GM19395 (cell line): Measurements from ENCODE around the gene GDAP1L1.
"Not testable (repeated sequence)": the region's sequence is repeated elsewhere in the genome, so short reads cannot be mapped to it uniquely, and the experiment has no call there.

Experiments
- ATAC-seq: cut with Tn5 transposase; IDR thresholded peaks from one replicate; pipeline ENCODE4 v1.9.1; 2021; ENCODE audit warnings: mild to moderate bottlenecking, moderate library complexity; ENCODE audit not compliant: unreplicated experiment

Gene GDAP1L1

GRCh38 chr20:44219170-44219730 lies 27.9 kb upstream of the GDAP1L1 start:
- no peak for ATAC-seq

GRCh38 chr20:44219791-44220190 lies 27.3 kb upstream of the GDAP1L1 start:
- ATAC-seq = no peak

- ATAC-seq = no peak
These were observed 25.6 kb upstream of the GDAP1L1 start for GRCh38 chr20:44221368-44221954.

GRCh38 chr20:44222027-44222426 lies 25.1 kb upstream of the GDAP1L1 start:
- ATAC-seq = no peak

GRCh38 chr20:44222633-44223368 lies 24.3 kb upstream of the GDAP1L1 start:
- ATAC-seq = no peak

GRCh38 chr20:44223721-44224120 lies 23.4 kb upstream of the GDAP1L1 start:
- ATAC-seq = no peak

- no peak for ATAC-seq
These were observed 22.5 kb upstream of the GDAP1L1 start for GRCh38 chr20:44224637-44225036.

GRCh38 chr20:44228465-44229258 lies 18.4 kb upstream of the GDAP1L1 start:
- ATAC-seq = no peak

- no peak for ATAC-seq
These were observed 15.9 kb upstream of the GDAP1L1 start for GRCh38 chr20:44231193-44231592.

- ATAC-seq = no peak
These were observed 15.2 kb upstream of the GDAP1L1 start for GRCh38 chr20:44231713-44232468.

GRCh38 chr20:44232469-44232856 lies 14.6 kb upstream of the GDAP1L1 start:
- ATAC-seq = not testable (repeated sequence)

GRCh38 chr20:44233436-44234016 lies 13.6 kb upstream of the GDAP1L1 start:
- ATAC-seq = no peak

GRCh38 chr20:44234566-44235317 lies 12.4 kb upstream of the GDAP1L1 start:
- ATAC-seq = no peak

- no peak for ATAC-seq
These were observed 11.4 kb upstream of the GDAP1L1 start for GRCh38 chr20:44235702-44236101.

GRCh38 chr20:44236840-44237239 lies 10.3 kb upstream of the GDAP1L1 start:
- not testable (repeated sequence) for ATAC-seq

GRCh38 chr20:44241796-44242195 lies 5.3 kb upstream of the GDAP1L1 start:
- no peak for ATAC-seq

GRCh38 chr20:44245977-44246376 lies 1.1 kb upstream of the GDAP1L1 start:
- no peak for ATAC-seq

GRCh38 chr20:44247586-44248409 lies 690 bp downstream of the GDAP1L1 start:
- ATAC-seq = no peak

- ATAC-seq = no peak
These were observed 1.3 kb downstream of the GDAP1L1 start for GRCh38 chr20:44248410-44248759.
